NCI-H2196 treated with DMSO at 0.1 percent for 48 hours (cell line): ENCODE measurements around the gene BRSK2.

ENCODE experiments used
- DNase-seq: peaks from one replicate; lab custom pipeline; 2025; ENCODE audit not compliant: unreplicated experiment; lab: John Stamatoyannopoulos, UW

Gene BRSK2

GRCh38 chr11:1461826-1462697, 72.3 kb downstream of the BRSK2 start:
- no peak for DNase-seq

- DNase-seq: no peak
Measured at GRCh38 chr11:1462698-1462975, 72.9 kb downstream of the BRSK2 start.

- DNase-seq: no peak
Measured at GRCh38 chr11:1463056-1463455, 73.3 kb downstream of the BRSK2 start.

GRCh38 chr11:1466784-1467183, 77.0 kb downstream of the BRSK2 start:
- DNase-seq: no peak

GRCh38 chr11:1467270-1467669, 77.5 kb downstream of the BRSK2 start:
- DNase-seq: no peak

- DNase-seq: no peak
Measured at GRCh38 chr11:1468002-1468401, 78.3 kb downstream of the BRSK2 start.

GRCh38 chr11:1468473-1469066, 78.8 kb downstream of the BRSK2 start:
- no peak for DNase-seq

- no peak for DNase-seq
Measured at GRCh38 chr11:1469287-1469910, 79.7 kb downstream of the BRSK2 start.

GRCh38 chr11:1469911-1470680, 80.4 kb downstream of the BRSK2 start:
- DNase-seq: no peak

- DNase-seq: no peak
Measured at GRCh38 chr11:1470681-1471611, 81.2 kb downstream of the BRSK2 start.

GRCh38 chr11:1471736-1472135, 82.0 kb downstream of the BRSK2 start:
- no peak for DNase-seq

GRCh38 chr11:1472180-1473005, 82.7 kb downstream of the BRSK2 start:
- no peak for DNase-seq

GRCh38 chr11:1473011-1473628, 83.4 kb downstream of the BRSK2 start:
- no peak for DNase-seq

- DNase-seq: no peak
Measured at GRCh38 chr11:1473786-1474185, 84.1 kb downstream of the BRSK2 start.

GRCh38 chr11:1475841-1476240, 86.1 kb downstream of the BRSK2 start:
- no peak for DNase-seq

GRCh38 chr11:1476940-1477736, 87.4 kb downstream of the BRSK2 start:
- DNase-seq: no peak

GRCh38 chr11:1478011-1478410, 88.3 kb downstream of the BRSK2 start:
- DNase-seq: no peak

- DNase-seq: no peak
Measured at GRCh38 chr11:1478544-1478943, 88.8 kb downstream of the BRSK2 start.
